NCI-H2227 treated with DMSO at 0.1 percent for 48 hours (cell line): Measurements from ENCODE around the gene KIR2DL3.

Source experiments
- DNase-seq: peaks from one replicate; lab custom pipeline; 2025; lab: John Stamatoyannopoulos, UW

The KIR2DL3 gene

GRCh38 chr19:54795758-54796157 lies 57.4 kb downstream of the KIR2DL3 start:
- DNase-seq: no peak
